K562 (cell line): Measurements from ENCODE around the gene C2orf92.

Experiments used
- ARID4B ChIP-seq: sonication (generic); formaldehyde crosslinking; IDR thresholded peaks from 2 replicates; pipeline ENCODE4 v1.8.0; 2022; ENCODE audit warnings: mild to moderate bottlenecking, missing genetic modification reagents
- CBX5 ChIP-seq: IDR thresholded peaks from 2 replicates; pipeline ENCODE4 v1.6.1; 2014; ENCODE audit warnings: low read depth, borderline replicate concordance
- EGR1 ChIP-seq: fragments of 450-650 bp; conservative IDR thresholded peaks from 2 replicates; pipeline ENCODE4 v1.6.1; 2017; ENCODE audit warnings: mild to moderate bottlenecking
- EZH2 ChIP-seq: IDR thresholded peaks from 2 replicates; pipeline ENCODE4 v1.6.1; 2012; ENCODE audit warnings: low read depth, mild to moderate bottlenecking, inconsistent platforms, low read length, borderline replicate concordance
- GABPB1 ChIP-seq: sonication (generic); formaldehyde crosslinking; IDR thresholded peaks from 2 replicates; pipeline ENCODE4 v1.8.0; 2022; ENCODE audit warnings: mild to moderate bottlenecking, missing genetic modification reagents
- GATA2 ChIP-seq: sonication (generic); formaldehyde crosslinking; IDR thresholded peaks from 2 replicates; pipeline ENCODE4 v1.4.0; 2020; ENCODE audit warnings: mild to moderate bottlenecking, missing genetic modification reagents
- NCOA1 ChIP-seq: fragments of 450-650 bp; IDR thresholded peaks from 2 replicates; pipeline ENCODE4 v1.6.1; 2016; ENCODE audit warnings: low read depth
- NFIC ChIP-seq: fragments of 450-650 bp; IDR thresholded peaks from 2 replicates; pipeline ENCODE4 v1.6.1; 2017; ENCODE audit warnings: mild to moderate bottlenecking, inconsistent platforms
- PML ChIP-seq: IDR thresholded peaks from 2 replicates; pipeline ENCODE4 v1.6.1; 2012; ENCODE audit warnings: low read length, inconsistent platforms
- ZBTB11 ChIP-seq, 3 experiments: fragments of 200-800 bp in 1 of 3; fragments of 250-450 bp in 1 of 3; fragments of 450-650 bp in 1 of 3; sonication (Bioruptor Pico) in 1 of 3; sonication (Bioruptor generic) in 1 of 3; formaldehyde crosslinking in 1 of 3; IDR thresholded peaks; 2 replicates each; pipeline versions ENCODE4 v1.6.1 to v1.8.0; 2016 to 2022; ENCODE audit warnings: mild to moderate bottlenecking in 2 of 3, missing genetic modification characterization in 2 of 3, missing compliant biosample characterization in 1 of 3, moderate library complexity in 1 of 3
- ZNF431 ChIP-seq: sonication (generic); formaldehyde crosslinking; IDR thresholded peaks from 2 replicates; pipeline ENCODE4 v1.8.0; 2022; ENCODE audit warnings: mild to moderate bottlenecking, missing genetic modification reagents
- TF ChIP-seq, protein P1 (sequence below), 3 experiments: IDR thresholded peaks in 2 of 3; conservative IDR thresholded peaks in 1 of 3; 2 replicates each; pipeline ENCODE4 v1.5.1; 2011 to 2012; ENCODE audit warnings: low read length in 3 of 3, mild to moderate bottlenecking in 3 of 3, control low read depth in 2 of 3, improper control_type of control experiment in 1 of 3, inconsistent platforms in 1 of 3, low read depth in 1 of 3, mixed read lengths in 1 of 3, moderate library complexity in 1 of 3; ENCODE audit not compliant: insufficient read depth in 2 of 3
- TF ChIP-seq, protein P2 (sequence below), 2 experiments: fragments of 450-650 bp in 1 of 2; sonication (generic) in 1 of 2; formaldehyde crosslinking in 1 of 2; IDR thresholded peaks in 1 of 2; conservative IDR thresholded peaks in 1 of 2; 2 replicates each; pipeline versions ENCODE4 v1.6.1 to v1.8.1; 2016 to 2023; ENCODE audit warnings: mild to moderate bottlenecking in 2 of 2, moderate library complexity in 2 of 2, inconsistent platforms in 1 of 2, missing genetic modification reagents in 1 of 2

GRCh38 chr2:97750017-97750416 is 80.5 kb downstream of the C2orf92 start:
- TF ChIP-seq GABPB1 (CRISPR knock-in tag) = no peak
- TF ChIP-seq ZBTB11 (CRISPR knock-in tag; IDR thresholded peaks at IDR 0.05) = no peak
- TF ChIP-seq EZH2 = no peak
- TF ChIP-seq, protein P1, sequence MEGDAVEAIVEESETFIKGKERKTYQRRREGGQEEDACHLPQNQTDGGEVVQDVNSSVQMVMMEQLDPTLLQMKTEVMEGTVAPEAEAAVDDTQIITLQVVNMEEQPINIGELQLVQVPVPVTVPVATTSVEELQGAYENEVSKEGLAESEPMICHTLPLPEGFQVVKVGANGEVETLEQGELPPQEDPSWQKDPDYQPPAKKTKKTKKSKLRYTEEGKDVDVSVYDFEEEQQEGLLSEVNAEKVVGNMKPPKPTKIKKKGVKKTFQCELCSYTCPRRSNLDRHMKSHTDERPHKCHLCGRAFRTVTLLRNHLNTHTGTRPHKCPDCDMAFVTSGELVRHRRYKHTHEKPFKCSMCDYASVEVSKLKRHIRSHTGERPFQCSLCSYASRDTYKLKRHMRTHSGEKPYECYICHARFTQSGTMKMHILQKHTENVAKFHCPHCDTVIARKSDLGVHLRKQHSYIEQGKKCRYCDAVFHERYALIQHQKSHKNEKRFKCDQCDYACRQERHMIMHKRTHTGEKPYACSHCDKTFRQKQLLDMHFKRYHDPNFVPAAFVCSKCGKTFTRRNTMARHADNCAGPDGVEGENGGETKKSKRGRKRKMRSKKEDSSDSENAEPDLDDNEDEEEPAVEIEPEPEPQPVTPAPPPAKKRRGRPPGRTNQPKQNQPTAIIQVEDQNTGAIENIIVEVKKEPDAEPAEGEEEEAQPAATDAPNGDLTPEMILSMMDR (IDR thresholded peaks at IDR 0.05 in 2 of 3, conservative IDR thresholded peaks at IDR 0.05 in 1 of 3; ENCODE audit: insufficient read depth in 2 of 3, low read depth in 1 of 3, low read length in 3 of 3) = no peak
- TF ChIP-seq PML = no peak
- TF ChIP-seq CBX5 = no peak
- TF ChIP-seq GATA2 = no peak
- no peak for TF ChIP-seq NFIC
- TF ChIP-seq NCOA1 = no peak
- TF ChIP-seq, protein P2, sequence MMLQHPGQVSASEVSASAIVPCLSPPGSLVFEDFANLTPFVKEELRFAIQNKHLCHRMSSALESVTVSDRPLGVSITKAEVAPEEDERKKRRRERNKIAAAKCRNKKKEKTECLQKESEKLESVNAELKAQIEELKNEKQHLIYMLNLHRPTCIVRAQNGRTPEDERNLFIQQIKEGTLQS (IDR thresholded peaks at IDR 0.05) = no peak
- TF ChIP-seq, protein P2 (CRISPR knock-in tag; conservative IDR thresholded peaks at IDR 0.05) = no peak
- no peak for TF ChIP-seq ZNF431 (CRISPR knock-in tag)
- TF ChIP-seq ARID4B = no peak
- TF ChIP-seq EGR1 = no peak
